Measurements from ENCODE around the gene NF1.

GRCh38 chr17:31389657-31390381 is 295.0 kb downstream of the NF1 start:
- TF ChIP-seq EZH2phosphoT487 (IDR thresholded peaks at IDR 0.05; ENCODE audit: low read depth): no peak
- TF ChIP-seq CTCF (IDR thresholded peaks at IDR 0.05; ENCODE audit: low read depth, low read length): no peak

Measured in OCI-LY3 (cell line).